Stomach (tissue), 9 donors: ENCODE results near the gene IGSF10. TPM values are rescaled to one million over a fixed set of nuclear protein-coding genes. Genes with fewer than 3 reads are reported as not detected.

ENCODE experiments used
- DNase-seq, 2 donors: peaks; one replicate each; pipeline versions ENCODE4 v3.0.0 to v3.0.0-alpha.2; 2013 to 2019
- H3K27ac ChIP-seq, 5 donors: fragments of 200-600 bp in 4 of 5; sonication (generic) in 4 of 5; one replicate each; pipeline ENCODE4 v1.5.1; 2013 to 2019; ENCODE audit warnings: mild to moderate bottlenecking in 1 of 5, moderate library complexity in 1 of 5
- H3K27me3 ChIP-seq, 3 donors: fragments of 200-600 bp; sonication (generic); one replicate each; pipeline ENCODE4 v1.5.1; 2017 to 2019; ENCODE audit warnings: mixed run types in 1 of 3
- H3K36me3 ChIP-seq, 4 donors: fragments of 200-600 bp; sonication (generic); 1 replicate in 3 of 4; 2 replicates in 1 of 4; pipeline ENCODE4 v1.5.1; 2016 to 2019
- H3K4me1 ChIP-seq, 4 donors: fragments of 200-600 bp; sonication (generic); one replicate each; pipeline ENCODE4 v1.5.1; 2016 to 2019
- H3K4me3 ChIP-seq, 4 donors: fragments of 200-600 bp; sonication (generic) in 3 of 4; one replicate each; pipeline ENCODE4 v1.5.1; 2016 to 2019; ENCODE audit warnings: mild to moderate bottlenecking in 1 of 4
- H3K9me3 ChIP-seq, 4 donors: fragments of 200-600 bp; sonication (generic); one replicate each; pipeline ENCODE4 v1.5.1; 2016 to 2019
- CTCF ChIP-seq, 7 experiments: fragments of 450-650 bp in 4 of 7; fragments of 200-600 bp in 3 of 7; sonication (generic) in 3 of 7; IDR thresholded peaks; one replicate each; pipeline ENCODE4 v1.5.1; 2016 to 2019; ENCODE audit warnings: antibody characterized with exemption in 7 of 7, control low read depth in 2 of 7, mild to moderate bottlenecking in 1 of 7
- EP300 ChIP-seq: sonication (generic); formaldehyde crosslinking; IDR thresholded peaks from one replicate; pipeline ENCODE4 v1.6.1; 2017; ENCODE audit warnings: antibody characterized with exemption
- POLR2A ChIP-seq, 4 donors: fragments of 450-650 bp; IDR thresholded peaks; one replicate each; pipeline ENCODE4 v1.6.1; 2016; ENCODE audit warnings: antibody characterized with exemption in 4 of 4, control low read depth in 2 of 4, mild to moderate bottlenecking in 1 of 4, moderate library complexity in 1 of 4
- POLR2AphosphoS5 ChIP-seq, 3 donors: sonication (generic); formaldehyde crosslinking; IDR thresholded peaks; one replicate each; pipeline ENCODE4 v1.6.1; 2016; ENCODE audit warnings: antibody characterized with exemption in 3 of 3
- WGBS, 5 donors: extraction: QIAGEN DNeasy Blood & Tissue Kit in 3 of 5; methylation state at CpG; one replicate each; pipeline versions ENCODE4 v1.1.5 to v1.1.7; 2013 to 2018; 5-methylcytosine and 5-hydroxymethylcytosine counted together
- intact Hi-C: fragments of 100-400 bp; cut with DNase I; formaldehyde crosslinking; loops from one replicate; pipeline ENCODE4 v1.15.1; 2023; ENCODE audit warnings: low total_unique reads
- polyA plus RNA-seq, 3 donors: library from polyadenylated mRNA; stranded (reverse); fragments of 200-250 nt; gene quantifications; one replicate each; pipeline ENCODE4 v1.2.3, GENCODE V29; 2013
- total RNA-seq, 5 donors: library from RNA; depleted of rRNA; stranded (reverse); fragments of >200 nt; gene quantifications; one replicate each; pipeline versions ENCODE4 v1.1.0 to v1.2.3, GENCODE V29; 2014 to 2016
- donor health status: healthy with polysubstance abuse.
- donor health status: Bipolar disorder and iron deficiency.
- donor health status: healthy.

Gene IGSF10
- total and polyA plus RNA-seq, 8 donors = under 0.01 to 11.9 (median 0.19) TPM; not detected in 1

DNA sequence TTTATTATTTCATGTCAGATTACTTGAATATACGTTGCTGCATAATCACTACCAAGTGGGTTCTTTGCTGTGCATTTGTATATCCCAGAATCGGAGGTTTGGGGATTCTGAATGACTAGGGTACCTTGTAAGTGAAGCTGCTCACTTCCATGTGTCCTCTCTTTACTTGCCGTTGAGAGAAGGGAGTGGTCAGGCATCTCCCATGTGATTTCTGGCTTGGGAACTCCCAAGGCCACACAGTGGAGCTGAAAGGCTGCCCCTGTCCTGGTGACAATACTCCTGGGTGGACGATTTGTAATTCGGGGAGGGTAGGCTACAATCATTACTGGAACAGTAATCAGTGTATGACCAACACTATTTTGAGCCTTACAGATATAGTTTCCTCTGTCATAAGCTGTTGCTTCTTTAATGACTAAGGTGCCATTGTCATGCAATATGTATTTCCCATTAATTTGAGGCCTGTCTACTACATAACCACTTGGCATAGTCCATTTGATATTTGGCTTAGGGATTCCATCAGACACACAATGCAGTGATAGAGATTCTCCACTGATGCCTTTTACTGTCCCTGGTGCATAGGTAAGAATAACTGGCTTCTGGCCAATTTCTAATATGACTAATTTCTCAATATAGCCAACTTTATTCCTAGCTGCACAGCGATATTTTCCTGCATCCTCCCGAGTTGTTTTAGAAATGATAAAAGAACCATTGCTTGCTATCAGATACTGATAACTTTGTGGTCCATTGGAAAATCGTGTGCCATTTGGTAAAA is 24.0 kb downstream of the IGSF10 start:
- Histone ChIP-seq H3K27me3 (no peaks in the 10 kb centered on the region), H3K9me3 (no peaks in the 10 kb centered on the region), H3K27ac (no peak overlapping the region), H3K4me3 (no peak overlapping the region), H3K36me3 (no peaks in the 10 kb centered on the region), H3K4me1 (peaks cover 0 to 14% (median 3%) of the 10 kb centered on the region in 4 donors)
- no peak for DNase-seq
- TF ChIP-seq CTCF (IDR thresholded peaks at IDR 0.05) = no peak
- TF ChIP-seq POLR2A (IDR thresholded peaks at IDR 0.05) = no peak
- TF ChIP-seq POLR2AphosphoS5 (IDR thresholded peaks at IDR 0.05) = no peak
- no peak for TF ChIP-seq EP300
- 71 to 81% (median 74%) methylated on average over 8 of the region's 8 CpGs for WGBS, 5 donors
- intact Hi-C loops = no loop called here

- intact Hi-C loops = no loop called here
- WGBS, 5 donors = 19 to 43% (median 33%) methylated on average over 1 of the region's 1 CpG
- no peaks in the 10 kb centered on the region for H3K36me3 ChIP-seq
- no peak overlapping the region for H3K4me3 ChIP-seq
- DNase-seq = peak in 1 of 2 donors; percentile 41
- no peaks in the 10 kb centered on the region for H3K27me3 ChIP-seq
- no peak overlapping the region for H3K27ac ChIP-seq
- peaks cover 0 to 10% (median 3%) of the 10 kb centered on the region in 4 donors for H3K4me1 ChIP-seq
- no peaks in the 10 kb centered on the region for H3K9me3 ChIP-seq
- peak in 1 of 3 donors; percentile 42 for TF ChIP-seq POLR2AphosphoS5 (IDR thresholded peaks at IDR 0.05)
- TF ChIP-seq EP300 = no peak
- TF ChIP-seq POLR2A (IDR thresholded peaks at IDR 0.05) = no peak
- TF ChIP-seq CTCF (IDR thresholded peaks at IDR 0.05) = no peak
These were observed 26.5 kb downstream of the IGSF10 start for GRCh38 chr3:151434151-151434890.

GRCh38 chr3:151432616-151433372 is 28.1 kb downstream of the IGSF10 start:
- intact Hi-C loops = no loop called here
- no peak for TF ChIP-seq POLR2A (IDR thresholded peaks at IDR 0.05)
- no peak for TF ChIP-seq EP300
- no peak for TF ChIP-seq CTCF (IDR thresholded peaks at IDR 0.05)
- no peak for TF ChIP-seq POLR2AphosphoS5 (IDR thresholded peaks at IDR 0.05)
- Histone ChIP-seq H3K27ac (no peak overlapping the region), H3K9me3 (no peaks in the 10 kb centered on the region), H3K36me3 (no peaks in the 10 kb centered on the region), H3K4me1 (peaks cover 0 to 10% (median 3%) of the 10 kb centered on the region in 4 donors), H3K4me3 (no peak overlapping the region), H3K27me3 (no peaks in the 10 kb centered on the region)
- no peak for DNase-seq
- 84 to 93% (median 91%) methylated on average over 7 of the region's 7 CpGs for WGBS, 5 donors

DNA sequence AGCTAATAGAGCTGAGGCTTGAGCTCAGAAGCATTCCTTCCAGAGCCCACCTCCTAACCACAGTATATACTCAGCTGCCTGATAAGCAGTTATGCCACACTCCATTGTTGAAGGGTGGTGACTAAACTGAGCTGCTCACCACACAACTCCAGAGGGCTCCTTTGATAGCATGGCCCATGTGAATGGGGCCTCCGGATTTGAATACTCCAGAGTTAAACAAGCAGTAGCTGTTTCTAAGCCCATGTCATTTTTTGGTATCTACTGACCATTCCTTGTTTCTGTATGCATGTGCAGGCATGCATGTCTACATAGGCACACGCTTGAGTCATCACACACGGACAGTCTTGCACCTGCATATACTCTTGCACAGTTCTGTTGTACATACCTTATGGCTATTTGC is 28.9 kb downstream of the IGSF10 start:
- Histone ChIP-seq H3K4me3 (no peak overlapping the region), H3K27me3 (no peaks in the 10 kb centered on the region), H3K36me3 (no peaks in the 10 kb centered on the region), H3K4me1 (peaks cover 0 to 10% (median 3%) of the 10 kb centered on the region in 4 donors), H3K27ac (no peak overlapping the region), H3K9me3 (no peaks in the 10 kb centered on the region)
- peak in 1 of 2 donors; percentile 51 for DNase-seq
- TF ChIP-seq POLR2A (IDR thresholded peaks at IDR 0.05) (no peak), CTCF (IDR thresholded peaks at IDR 0.05) (no peak), EP300 (no peak), POLR2AphosphoS5 (IDR thresholded peaks at IDR 0.05) (no peak)
- intact Hi-C loops = no loop called here
- WGBS, 5 donors = 73 to 87% (median 76%) methylated on average over 3 of the region's 3 CpGs
